HUES6 (cell line): ENCODE measurements around the gene PLEKHG1.

ENCODE experiments used
- H3K27ac ChIP-seq: 2 replicates; pipeline ENCODE4 v1.7.0; 2013; ENCODE audit warnings: low read depth, mild to moderate bottlenecking, low read length, inconsistent platforms
- H3K27me3 ChIP-seq: 2 replicates; pipeline ENCODE4 v1.6.1; 2013; ENCODE audit warnings: low read length; ENCODE audit not compliant: control insufficient read depth, insufficient read depth
- H3K36me3 ChIP-seq: 2 replicates; pipeline ENCODE4 v1.6.1; 2013; ENCODE audit warnings: low read length; ENCODE audit not compliant: control insufficient read depth, insufficient read depth
- H3K4me1 ChIP-seq: 2 replicates; pipeline ENCODE4 v1.6.1; 2013; ENCODE audit warnings: low read length; ENCODE audit not compliant: control insufficient read depth, insufficient read depth
- H3K4me3 ChIP-seq: 2 replicates; pipeline ENCODE4 v1.5.1; 2013; ENCODE audit warnings: low read depth, low read length
- H3K9ac ChIP-seq: one replicate; pipeline ENCODE4 v1.6.1; 2013; ENCODE audit warnings: mild to moderate bottlenecking, low read length
- H3K9me3 ChIP-seq: 2 replicates; pipeline ENCODE4 v1.6.1; 2013; ENCODE audit warnings: low read depth, low read length; ENCODE audit not compliant: control insufficient read depth, insufficient read depth

PLEKHG1 gene

DNA sequence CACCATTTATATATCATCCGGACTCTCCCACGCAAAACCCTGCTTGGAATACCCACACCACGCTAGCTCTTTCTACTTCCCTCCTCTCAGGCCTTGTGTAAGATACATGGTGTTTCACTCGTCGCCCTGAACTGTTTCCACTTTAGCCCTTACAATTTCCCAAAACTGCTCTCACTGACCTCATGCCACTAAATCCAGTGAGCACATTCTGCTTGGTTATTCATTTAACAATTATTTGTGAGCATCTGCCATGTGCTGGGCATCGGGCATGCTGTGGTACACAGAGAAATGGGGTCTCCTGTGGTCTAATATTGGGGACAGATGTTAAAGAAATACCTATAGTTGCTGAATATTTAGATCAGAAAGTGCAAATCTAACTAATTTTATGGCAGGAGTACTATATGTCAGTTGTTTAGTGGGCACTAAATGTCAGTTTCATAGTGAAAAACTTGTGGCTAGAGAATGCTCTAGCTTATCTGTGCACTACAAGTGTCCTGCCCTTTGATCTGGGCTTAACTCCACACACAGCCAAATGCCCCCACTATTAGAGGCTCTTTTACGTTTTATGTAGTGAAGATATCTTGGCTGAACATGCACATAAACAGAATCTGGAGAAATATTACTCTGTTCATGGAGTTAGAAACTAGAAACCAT, 41.0 kb downstream of the PLEKHG1 start:
- H3K9me3 ChIP-seq = no peaks in the 10 kb centered on the region
- H3K9ac ChIP-seq = no peak overlapping the region
- no peaks in the 10 kb centered on the region for H3K36me3 ChIP-seq
- H3K27me3 ChIP-seq = no peaks in the 10 kb centered on the region
- H3K4me1 ChIP-seq = no peaks in the 10 kb centered on the region
- no peak overlapping the region for H3K27ac ChIP-seq
- no peak overlapping the region for H3K4me3 ChIP-seq

- no peak overlapping the region for H3K4me3 ChIP-seq
- H3K36me3 ChIP-seq = no peaks in the 10 kb centered on the region
- H3K9me3 ChIP-seq = no peaks in the 10 kb centered on the region
- H3K27me3 ChIP-seq = no peaks in the 10 kb centered on the region
- no peak overlapping the region for H3K27ac ChIP-seq
- H3K4me1 ChIP-seq = no peaks in the 10 kb centered on the region
- no peak overlapping the region for H3K9ac ChIP-seq
Observed at GRCh38 chr6:150641398-150642139, 41.9 kb downstream of the PLEKHG1 start.

DNA sequence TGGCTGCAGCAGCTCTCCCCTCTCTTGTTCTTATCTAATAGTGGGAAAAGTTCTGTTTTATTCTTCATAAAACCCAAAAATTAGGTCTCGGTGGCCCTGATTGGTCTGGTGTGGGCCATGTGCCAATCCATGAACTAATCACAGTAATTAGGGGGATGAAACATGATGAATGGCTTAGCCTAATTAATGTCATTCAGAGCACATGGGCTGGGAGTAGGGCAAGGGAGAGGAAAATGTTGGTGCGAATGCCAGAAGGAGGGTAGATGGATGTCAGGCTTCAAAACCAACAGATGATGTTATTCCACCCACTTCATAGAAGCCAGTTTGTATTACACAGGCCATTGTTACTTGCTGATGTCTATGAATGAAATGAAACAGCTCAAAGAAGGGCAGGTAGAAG, 46.5 kb downstream of the PLEKHG1 start:
- Histone ChIP-seq H3K9ac (no peak overlapping the region), H3K27ac (no peak overlapping the region), H3K36me3 (no peaks in the 10 kb centered on the region)

GRCh38 chr6:150647051-150647450, 47.4 kb downstream of the PLEKHG1 start:
- Histone ChIP-seq H3K9me3 (no peaks in the 10 kb centered on the region), H3K27ac (no peak overlapping the region), H3K27me3 (no peaks in the 10 kb centered on the region), H3K9ac (no peak overlapping the region), H3K36me3 (no peaks in the 10 kb centered on the region), H3K4me3 (no peak overlapping the region), H3K4me1 (peaks cover 5% of the 10 kb centered on the region; the same call in 1 of the 2 replicates)

More for the DNA sequence above, 46.5 kb downstream of the PLEKHG1 start:
- H3K27me3 ChIP-seq = no peaks in the 10 kb centered on the region
- peaks cover 5% of the 10 kb centered on the region; the same call in 1 of the 2 replicates for H3K4me1 ChIP-seq
- H3K9me3 ChIP-seq = no peaks in the 10 kb centered on the region
- H3K4me3 ChIP-seq = no peak overlapping the region
